Measurements from ENCODE around the gene ARSA.

- TF ChIP-seq POLR2A (IDR thresholded peaks at IDR 0.05), result no peak
- no peak for TF ChIP-seq POLR2AphosphoS5 (IDR thresholded peaks at IDR 0.05)
These were observed 42.2 kb downstream of the ARSA start for GRCh38 chr22:50585781-50586180.

Data from transverse colon (tissue), 3 donors.